ENCODE data around the gene NPAS2. TPM values are rescaled to one million over a fixed set of nuclear protein-coding genes. Genes with fewer than 3 reads are reported as not detected.

NPAS2 gene
- total RNA-seq, 1 experiment from 2014 or later, result 12.3 TPM

- Mint-ChIP-seq H3K36me3 (ENCODE audit: insufficient read depth, unreplicated experiment) (no peaks in the 10 kb centered on the region), H3K4me1 (ENCODE audit: insufficient read depth, unreplicated experiment) (no peaks in the 10 kb centered on the region), H3K27me3 (ENCODE audit: insufficient read depth, unreplicated experiment) (no peaks in the 10 kb centered on the region), H3K9me3 (ENCODE audit: unreplicated experiment) (no peaks in the 10 kb centered on the region), H3K27ac (ENCODE audit: low read depth, unreplicated experiment) (no peak overlapping the region), H3K4me3 (ENCODE audit: unreplicated experiment) (no peak overlapping the region)
- TF ChIP-seq CTCF (IDR thresholded peaks at IDR 0.05; ENCODE audit: unreplicated experiment), result no peak
- CTCF ChIA-PET, result no interaction called here
- intact Hi-C loops (cut with micrococcal nuclease), result no loop called here
- no TSS peak for BruUV-seq (replicated peaks)
- no peak for DNase-seq (ENCODE audit: unreplicated experiment)
- POLR2A ChIA-PET, result interaction anchor here (0.7 kb wide), 1 partner anchor 32 kb away, joined by 3 read pairs; no protein-coding TSS in a partner anchor
These were observed 140.7 kb downstream of the NPAS2 start for GRCh38 chr2:100960688-100961087.

GRCh38 chr2:100962366-100963025 lies 142.6 kb downstream of the NPAS2 start:
- intact Hi-C loops (cut with micrococcal nuclease), result no loop called here
- ChIA-PET POLR2A (no interaction called here), CTCF (no interaction called here)
- H3K4me1 Mint-ChIP-seq (ENCODE audit: insufficient read depth, unreplicated experiment), result no peaks in the 10 kb centered on the region
- H3K4me3 Mint-ChIP-seq (ENCODE audit: unreplicated experiment), result no peak overlapping the region
- no peak for TF ChIP-seq CTCF (IDR thresholded peaks at IDR 0.05; ENCODE audit: unreplicated experiment)
- no peak for DNase-seq (ENCODE audit: unreplicated experiment)
- H3K27me3 Mint-ChIP-seq (ENCODE audit: insufficient read depth, unreplicated experiment), result no peaks in the 10 kb centered on the region
- H3K27ac Mint-ChIP-seq (ENCODE audit: low read depth, unreplicated experiment), result no peak overlapping the region
- peaks cover 2% of the 10 kb centered on the region for H3K36me3 Mint-ChIP-seq (ENCODE audit: insufficient read depth, unreplicated experiment)
- H3K9me3 Mint-ChIP-seq (ENCODE audit: unreplicated experiment), result no peaks in the 10 kb centered on the region
- BruUV-seq (replicated peaks), result no TSS peak

- no peak for DNase-seq (ENCODE audit: unreplicated experiment)
- POLR2A ChIA-PET, result no interaction called here
- Mint-ChIP-seq H3K9me3 (ENCODE audit: unreplicated experiment) (no peaks in the 10 kb centered on the region), H3K4me1 (ENCODE audit: insufficient read depth, unreplicated experiment) (no peaks in the 10 kb centered on the region), H3K27ac (ENCODE audit: low read depth, unreplicated experiment) (no peak overlapping the region), H3K4me3 (ENCODE audit: unreplicated experiment) (no peak overlapping the region), H3K27me3 (ENCODE audit: insufficient read depth, unreplicated experiment) (no peaks in the 10 kb centered on the region), H3K36me3 (ENCODE audit: insufficient read depth, unreplicated experiment) (peaks cover 7% of the 10 kb centered on the region)
- intact Hi-C loops (cut with micrococcal nuclease), result no loop called here
- TF ChIP-seq CTCF (IDR thresholded peaks at IDR 0.05; ENCODE audit: unreplicated experiment), result no peak
- CTCF ChIA-PET, result interaction anchor here (0.7 kb wide), 1 partner anchor 19 kb away, joined by 3 read pairs; no protein-coding TSS in a partner anchor
- BruUV-seq (replicated peaks), result no TSS peak
These were observed 143.1 kb downstream of the NPAS2 start for GRCh38 chr2:100963026-100963375.

- no peaks in the 10 kb centered on the region for H3K27me3 Mint-ChIP-seq (ENCODE audit: insufficient read depth, unreplicated experiment)
- CTCF ChIA-PET, result interaction anchor here (1.2 kb wide), 1 partner anchor 9 kb away, joined by 5 read pairs; no protein-coding TSS in a partner anchor
- DNase-seq (ENCODE audit: unreplicated experiment), result no peak
- H3K4me1 Mint-ChIP-seq (ENCODE audit: insufficient read depth, unreplicated experiment), result no peaks in the 10 kb centered on the region
- intact Hi-C loops (cut with micrococcal nuclease), result no loop called here
- H3K9me3 Mint-ChIP-seq (ENCODE audit: unreplicated experiment), result no peaks in the 10 kb centered on the region
- H3K27ac Mint-ChIP-seq (ENCODE audit: low read depth, unreplicated experiment), result no peak overlapping the region
- TF ChIP-seq CTCF (IDR thresholded peaks at IDR 0.05; ENCODE audit: unreplicated experiment), result no peak
- POLR2A ChIA-PET, result no interaction called here
- H3K36me3 Mint-ChIP-seq (ENCODE audit: insufficient read depth, unreplicated experiment), result peaks cover 8% of the 10 kb centered on the region
- no peak overlapping the region for H3K4me3 Mint-ChIP-seq (ENCODE audit: unreplicated experiment)
- no TSS peak for BruUV-seq (replicated peaks)
These were observed 144.3 kb downstream of the NPAS2 start for GRCh38 chr2:100964222-100964621.

Measured in MCF 10A (cell line).